Measurements from ENCODE around the gene DTX1.
"Not testable (repeated sequence)": the region's sequence is repeated elsewhere in the genome, so short reads cannot be mapped to it uniquely, and the experiment has no call there.

Gene DTX1

GRCh38 chr12:113138826-113139225, 82.3 kb downstream of the DTX1 start:
- DNase-seq = no peak

DNA sequence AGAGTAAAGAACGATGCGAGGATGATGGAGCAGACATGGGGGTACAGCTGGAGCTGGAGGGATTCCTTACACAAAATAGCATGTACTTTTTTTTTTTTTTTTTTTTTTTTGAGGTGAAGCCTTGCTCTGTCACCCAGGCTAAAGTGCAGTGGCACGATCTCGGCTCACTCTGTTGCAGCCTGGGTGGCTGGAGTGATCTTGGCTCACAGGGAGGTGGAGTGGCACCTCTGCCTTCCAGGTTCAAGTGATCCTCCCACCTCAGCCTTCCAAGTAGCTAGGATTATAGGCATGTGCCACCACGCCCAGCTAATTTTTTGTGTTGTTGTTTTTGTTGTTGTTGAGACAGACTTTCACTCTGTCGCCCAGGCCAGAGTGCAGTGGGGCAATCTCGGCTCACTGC, 84.2 kb downstream of the DTX1 start:
- DNase-seq = no peak

DNA sequence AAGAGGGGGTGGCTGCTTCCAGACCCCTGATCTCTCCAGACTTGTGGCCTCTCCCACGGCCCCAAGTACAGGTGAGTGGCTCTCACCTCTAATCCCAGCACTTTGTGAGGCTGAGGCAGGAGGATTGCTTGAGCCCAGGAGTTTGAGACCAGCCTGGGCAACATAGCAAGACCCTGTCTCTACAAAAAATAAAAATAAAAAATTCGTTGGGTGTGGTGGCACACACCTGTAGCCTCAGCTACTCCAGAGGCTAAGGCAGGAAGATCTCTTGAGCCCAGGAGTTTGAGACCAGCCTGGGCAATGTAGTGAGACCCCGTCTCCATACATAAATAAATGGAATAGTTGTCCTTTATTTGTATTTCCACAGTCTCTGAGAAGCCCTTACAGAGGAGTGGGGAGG, 85.2 kb downstream of the DTX1 start:
- DNase-seq = not testable (repeated sequence)

DNA sequence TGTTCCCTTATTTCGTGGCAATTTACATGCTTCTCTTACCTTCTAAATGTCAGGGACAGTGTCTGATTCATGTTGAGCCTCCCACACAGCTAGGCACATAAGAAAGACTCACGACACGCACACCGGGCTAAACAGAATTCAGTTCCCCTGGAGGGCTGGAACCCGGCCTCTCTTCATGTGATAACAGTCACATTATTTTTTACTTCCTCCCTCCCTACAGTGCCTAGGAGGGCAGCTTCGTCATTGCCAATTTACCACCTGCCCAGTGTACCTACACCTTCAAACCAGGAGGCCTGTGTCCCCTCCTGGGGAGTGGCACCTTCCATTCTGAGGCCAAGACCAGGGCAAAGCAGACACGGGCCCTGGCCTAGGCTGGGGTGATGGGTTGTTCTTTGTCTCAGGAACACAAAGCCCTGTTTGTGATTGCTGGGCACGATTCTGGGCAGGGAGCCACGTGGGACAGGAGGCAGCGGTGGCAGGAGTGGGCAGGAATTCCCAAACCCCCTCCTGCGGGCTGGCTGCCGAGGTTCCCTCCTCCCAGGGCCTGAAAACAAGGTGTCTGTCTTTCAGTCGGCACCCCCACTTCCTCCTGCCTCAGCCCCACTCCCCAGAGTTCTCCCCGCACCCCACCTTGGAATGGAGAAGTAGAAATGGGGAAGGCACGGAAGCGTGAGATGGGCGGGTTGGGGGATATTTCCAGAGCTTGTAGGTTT, 85.8 kb downstream of the DTX1 start:
- no peak for DNase-seq

GRCh38 chr12:113142886-113143332, 86.4 kb downstream of the DTX1 start:
- no peak for DNase-seq

DNA sequence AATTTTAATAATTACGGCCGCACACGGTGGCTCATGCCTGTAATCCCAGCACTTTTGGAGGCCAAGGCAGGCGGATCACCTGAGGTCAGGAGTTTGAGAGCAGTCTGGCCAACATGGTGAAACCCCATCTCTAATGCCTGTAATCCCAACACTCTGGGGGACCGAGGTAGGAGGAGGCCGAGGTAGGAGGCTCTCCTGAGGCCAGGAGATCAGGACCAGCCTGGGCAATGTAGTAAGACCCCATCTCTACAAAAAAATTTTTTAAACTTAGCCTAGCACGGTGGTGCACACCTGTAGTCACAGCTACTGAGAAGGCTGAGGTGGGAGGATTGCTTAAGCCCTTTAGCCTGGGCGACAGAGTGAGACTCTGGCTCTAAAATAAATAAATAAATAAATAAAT, 87.4 kb downstream of the DTX1 start:
- DNase-seq = no peak

DNA sequence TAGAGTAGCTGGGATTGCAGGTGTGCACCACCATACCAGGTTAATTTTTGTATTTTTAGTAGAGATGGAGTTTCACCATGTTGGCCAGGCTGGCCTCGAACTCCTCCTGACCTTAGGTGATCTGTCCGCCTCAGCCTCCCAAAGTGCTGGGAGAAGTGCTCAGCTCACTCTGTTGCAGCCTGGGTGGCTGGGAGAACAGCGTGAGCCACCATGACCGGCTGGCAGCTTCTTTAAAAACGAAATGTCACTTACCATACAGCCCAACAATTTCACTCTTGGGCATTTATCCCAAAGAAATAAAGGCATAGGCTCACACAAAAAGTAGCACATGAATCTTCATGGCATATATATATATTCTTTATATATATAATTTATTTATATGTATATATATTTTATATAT, 88.3 kb downstream of the DTX1 start:
- no peak for DNase-seq

GRCh38 chr12:113145720-113146551, 89.4 kb downstream of the DTX1 start:
- no peak for DNase-seq

DNA sequence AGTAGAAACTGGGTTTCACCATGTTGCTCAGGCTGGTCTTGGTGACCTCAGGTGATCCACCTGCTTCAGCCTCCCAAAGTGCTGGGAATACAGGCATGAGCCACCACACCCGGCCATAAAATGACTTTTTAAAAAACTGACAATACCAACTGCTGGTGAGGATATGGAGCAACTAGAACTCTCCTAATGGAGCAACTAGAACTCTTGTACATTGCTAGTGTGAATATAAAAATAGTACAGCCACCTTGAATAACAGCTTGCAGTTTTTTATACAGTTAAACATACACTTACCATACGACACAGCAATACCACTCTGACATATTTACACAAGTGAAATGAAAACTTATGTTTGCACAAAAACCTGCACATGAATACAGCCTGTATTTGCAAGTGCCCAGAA, 90.5 kb downstream of the DTX1 start:
- no peak for DNase-seq

Data from CD4-positive, alpha-beta T cell treated with Interleukin-17A for 4 hours (primary cell).